Heart right ventricle (tissue), 16 donors: Measurements from ENCODE around the gene WNT1. TPM values are rescaled to one million over a fixed set of nuclear protein-coding genes. Genes with fewer than 3 reads are reported as not detected.
A peak's percentile ranks its signal among the peaks of the same experiment; 100 is the strongest.

Experiments used
- ATAC-seq, 8 donors: fragments of 200-7000 bp; cut with Tn5 transposase; one replicate each; pipeline ENCODE4 v1.9.1; 2020; ENCODE audit warnings: mild to moderate bottlenecking in 8 of 8, moderate library complexity in 8 of 8, moderate number of reproducible peaks in 1 of 8
- DNase-seq, 2 donors: peaks; one replicate each; pipeline ENCODE4 v3.0.0-alpha.2; 2020
- H3K27ac ChIP-seq, 10 donors: fragments of 200-600 bp; sonication (generic) in 2 of 10; one replicate each; pipeline versions ENCODE4 v1.5.0 to v1.8.0; 2020 to 2022; ENCODE audit warnings: mild to moderate bottlenecking in 3 of 10
- H3K27me3 ChIP-seq, 7 donors: fragments of 200-600 bp; one replicate each; pipeline ENCODE4 v1.8.0; 2021 to 2022; ENCODE audit warnings: mild to moderate bottlenecking in 2 of 7
- H3K36me3 ChIP-seq, 9 donors: fragments of 200-600 bp; sonication (generic) in 1 of 9; one replicate each; pipeline versions ENCODE4 v1.5.0 to v1.8.0; 2020 to 2022; ENCODE audit warnings: mild to moderate bottlenecking in 2 of 9
- H3K4me1 ChIP-seq, 9 donors: fragments of 200-600 bp; sonication (generic) in 1 of 9; one replicate each; pipeline versions ENCODE4 v1.5.0 to v1.8.0; 2020 to 2022; ENCODE audit warnings: mild to moderate bottlenecking in 4 of 9
- H3K4me3 ChIP-seq, 10 donors: fragments of 200-600 bp; sonication (generic) in 2 of 10; one replicate each; pipeline versions ENCODE4 v1.5.0 to v1.8.0; 2020 to 2022; ENCODE audit warnings: mild to moderate bottlenecking in 7 of 10, moderate library complexity in 2 of 10
- H3K9me3 ChIP-seq, 11 donors: fragments of 200-600 bp in 10 of 11; sonication (generic) in 2 of 11; one replicate each; pipeline versions ENCODE4 v1.5.0 to v1.8.0; 2013 to 2022; ENCODE audit warnings: mild to moderate bottlenecking in 2 of 11, control low read depth in 1 of 11, moderate library complexity in 1 of 11
- WGBS, 2 donors: extraction: QIAGEN DNeasy Blood & Tissue Kit; methylation state at CpG; one replicate each; pipeline ENCODE4 v1.1.7; 2013; ENCODE audit warnings: inconsistent platforms in 1 of 2; 5-methylcytosine and 5-hydroxymethylcytosine counted together
- intact Hi-C, 10 donors: fragments of 100-400 bp; cut with DNase I; formaldehyde crosslinking; loops; one replicate each; pipeline versions ENCODE4 v1.11.1 to v1.14.2; 2022
- polyA plus RNA-seq, 2 donors: library from polyadenylated mRNA; stranded (reverse); fragments of 200-250 nt; gene quantifications; one replicate each; pipeline ENCODE4 v1.2.3, GENCODE V29; 2013
- total RNA-seq, 10 donors: library from RNA; stranded (reverse); fragmentation: NEBNext Ultra II Directional in 3 of 10; extraction: Animal tissue kit (Norgen Biotek cat#: 25700) in 3 of 10; gene quantifications; one replicate each; pipeline versions ENCODE4 v1.2.1 to v1.2.4, GENCODE V29; 2021 to 2023
- TF ChIP-seq, protein P1 (sequence below), 9 donors: fragments of 200-600 bp; sonication (generic) in 2 of 9; IDR thresholded peaks; one replicate each; pipeline versions ENCODE4 v1.5.0 to v1.8.0; 2021 to 2022; ENCODE audit warnings: antibody characterized with exemption in 9 of 9, mild to moderate bottlenecking in 5 of 9, moderate library complexity in 1 of 9
- donor health status: Arrhythmogenic right ventricular cardiomyopathy.
- donor health status: ischemic (EF 13 %, LVEDD 7.1; RV severe dilation, severe dysfunction).
- donor health status: healthy with polysubstance abuse.
- donor health status: DM: no; HTN: yes; CAD: no.
- donor health status: DM: no; HTN: no; CAD: no.
- donor health status: ischemic (EF 25% LVEDD 6.9; RV normal size, moderate dysfunction).
- donor health status: ischemic (EF 25% LVEDD 5.7; RV mildly dilated, moderate dysfunction).
- donor health status: healthy.
- donor health status: DM: yes; HTN: yes; CAD: no.
- donor health status: Ischemic cardiomyopathy.
- donor health status: ischemic (EF 35%, LVEDD 5.7; RV mildly dilated, moderate dysfunction).
- donor health status: nonischemic (EF 11% LVEDD 7.7; RV severe dilation, severe dysfunction).
- donor health status: DM: yes; HTN: yes; CAD: no.
- donor health status: PGD.
- donor health status: ischemic (EF 29% LVEDD 5.4; RV normal size, mild dysfunction).
- donor health status: nonischemic (EF 23%, LVEDD 6.1; RV moderate dilation, normal function).

Gene WNT1
- total and polyA plus RNA-seq, 12 donors: not detected

DNA sequence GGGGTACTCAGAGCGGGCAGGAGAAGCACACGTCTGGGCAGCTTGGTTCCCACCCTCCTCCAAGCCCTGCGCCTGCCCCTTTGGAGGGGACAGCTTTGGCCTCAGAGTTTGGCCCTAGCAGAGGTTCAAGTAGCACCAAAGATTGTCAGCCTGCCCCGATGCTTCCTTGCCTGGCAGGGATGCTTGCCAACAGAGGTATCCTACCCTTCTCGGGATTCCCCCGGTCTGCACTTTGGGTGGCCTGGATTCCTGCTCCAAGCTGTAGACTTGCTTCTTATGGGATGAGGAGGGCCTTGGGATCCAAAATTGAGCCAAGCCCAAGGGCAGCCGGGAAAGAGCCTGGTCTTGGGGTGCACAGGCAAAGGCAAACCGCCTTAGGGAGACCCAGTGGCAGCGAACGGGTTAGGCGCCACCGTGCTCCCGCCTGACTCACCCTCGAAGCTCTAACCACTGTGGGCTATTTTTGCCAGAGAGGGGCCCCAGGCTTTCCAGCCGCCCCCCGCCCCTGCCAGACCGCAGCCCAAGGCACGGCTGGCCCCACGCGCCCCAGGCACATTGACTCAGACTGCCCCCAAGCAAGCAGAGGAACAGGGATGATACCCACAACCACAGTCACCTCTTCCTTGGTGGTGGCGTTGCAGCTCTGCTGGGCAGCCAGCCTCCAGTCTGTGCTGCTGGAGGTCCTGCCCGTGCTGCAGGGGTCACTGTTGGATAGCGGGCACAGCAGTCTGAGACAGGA lies 5.7 kb upstream of the WNT1 start:
- intact Hi-C loops: no loop called here
- ATAC-seq (no peak), DNase-seq (no peak)
- H3K4me3 ChIP-seq: no peak overlapping the region
- H3K27me3 ChIP-seq: peaks cover 19 to 99% (median 84%) of the 10 kb centered on the region in 7 donors
- H3K9me3 ChIP-seq: no peaks in the 10 kb centered on the region
- no peaks in the 10 kb centered on the region for H3K36me3 ChIP-seq
- WGBS, 2 donors: 15 to 20% methylated on average over 23 of the region's 23 CpGs
- peaks cover 6 to 37% (median 25%) of the 10 kb centered on the region in 9 donors for H3K4me1 ChIP-seq
- TF ChIP-seq, protein P1, sequence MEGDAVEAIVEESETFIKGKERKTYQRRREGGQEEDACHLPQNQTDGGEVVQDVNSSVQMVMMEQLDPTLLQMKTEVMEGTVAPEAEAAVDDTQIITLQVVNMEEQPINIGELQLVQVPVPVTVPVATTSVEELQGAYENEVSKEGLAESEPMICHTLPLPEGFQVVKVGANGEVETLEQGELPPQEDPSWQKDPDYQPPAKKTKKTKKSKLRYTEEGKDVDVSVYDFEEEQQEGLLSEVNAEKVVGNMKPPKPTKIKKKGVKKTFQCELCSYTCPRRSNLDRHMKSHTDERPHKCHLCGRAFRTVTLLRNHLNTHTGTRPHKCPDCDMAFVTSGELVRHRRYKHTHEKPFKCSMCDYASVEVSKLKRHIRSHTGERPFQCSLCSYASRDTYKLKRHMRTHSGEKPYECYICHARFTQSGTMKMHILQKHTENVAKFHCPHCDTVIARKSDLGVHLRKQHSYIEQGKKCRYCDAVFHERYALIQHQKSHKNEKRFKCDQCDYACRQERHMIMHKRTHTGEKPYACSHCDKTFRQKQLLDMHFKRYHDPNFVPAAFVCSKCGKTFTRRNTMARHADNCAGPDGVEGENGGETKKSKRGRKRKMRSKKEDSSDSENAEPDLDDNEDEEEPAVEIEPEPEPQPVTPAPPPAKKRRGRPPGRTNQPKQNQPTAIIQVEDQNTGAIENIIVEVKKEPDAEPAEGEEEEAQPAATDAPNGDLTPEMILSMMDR (IDR thresholded peaks at IDR 0.05): peak in 2 of 9 donors; percentile 10 to 18
- H3K27ac ChIP-seq: no peak overlapping the region

DNA sequence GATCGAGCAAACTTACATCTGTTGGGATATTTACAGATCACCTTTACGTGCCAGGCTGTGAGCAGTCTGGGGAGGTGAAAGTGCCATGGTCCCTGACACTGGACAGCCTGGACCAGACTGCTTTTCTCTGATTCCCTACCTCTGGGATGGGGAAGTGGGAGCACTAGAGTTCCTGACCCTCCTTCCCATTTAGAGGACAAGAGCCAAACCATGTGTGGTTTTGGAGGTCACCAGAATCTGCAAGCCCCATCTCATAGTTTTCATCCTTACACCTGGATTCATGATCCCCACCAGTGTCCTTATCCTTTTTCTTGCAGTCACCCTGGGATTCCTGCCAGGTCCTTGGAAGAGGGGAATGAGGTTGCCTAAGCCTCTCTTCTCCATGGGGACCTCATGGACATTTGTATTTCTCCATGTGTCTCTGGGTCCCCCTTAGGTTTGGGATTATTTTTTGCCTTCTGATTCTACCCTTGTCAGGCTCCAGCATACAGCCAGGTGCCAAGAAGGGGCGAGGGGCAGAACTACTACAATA lies 5.1 kb upstream of the WNT1 start:
- no peaks in the 10 kb centered on the region for H3K9me3 ChIP-seq
- peak overlapping the region in 1 of 10 donors; percentile 19 for H3K27ac ChIP-seq
- TF ChIP-seq, protein P1 (IDR thresholded peaks at IDR 0.05): no peak
- H3K36me3 ChIP-seq: no peaks in the 10 kb centered on the region
- H3K4me3 ChIP-seq: no peak overlapping the region
- peaks cover 8 to 44% (median 28%) of the 10 kb centered on the region in 9 donors for H3K4me1 ChIP-seq
- peaks cover 23 to 100% (median 90%) of the 10 kb centered on the region in 7 donors for H3K27me3 ChIP-seq
- intact Hi-C loops: no loop called here
- 24 to 25% methylated on average over 3 of the region's 3 CpGs for WGBS, 2 donors
- DNase-seq (no peak), ATAC-seq (no peak)

DNA sequence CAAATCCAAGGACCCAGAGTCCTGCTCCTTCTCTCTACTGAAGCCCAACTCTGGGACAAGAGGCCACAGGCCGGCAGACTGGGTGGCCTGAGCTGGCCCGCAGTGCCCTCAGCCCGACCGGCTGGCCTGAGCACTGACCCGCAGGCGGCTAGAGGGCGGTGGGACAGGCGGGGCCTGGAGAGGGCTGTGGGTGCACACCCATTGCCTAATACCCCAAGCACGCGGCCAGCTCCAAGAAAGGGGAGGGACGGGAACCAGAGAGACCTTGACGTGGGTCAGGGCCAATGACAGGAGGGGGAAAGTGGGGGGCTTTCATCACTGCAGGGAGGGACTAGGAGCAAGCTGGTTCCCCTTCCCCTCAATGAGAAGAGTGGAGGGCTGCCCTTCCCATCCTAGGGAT lies 4.6 kb upstream of the WNT1 start:
- H3K27me3 ChIP-seq: peaks cover 29 to 100% (median 95%) of the 10 kb centered on the region in 7 donors
- H3K27ac ChIP-seq: peak overlapping the region in 1 of 10 donors; percentile 19
- H3K4me3 ChIP-seq: no peak overlapping the region
- 22 to 28% methylated on average over 12 of the region's 12 CpGs for WGBS, 2 donors
- H3K4me1 ChIP-seq: peaks cover 13 to 49% (median 33%) of the 10 kb centered on the region in 9 donors
- TF ChIP-seq, protein P1 (IDR thresholded peaks at IDR 0.05): no peak
- no peaks in the 10 kb centered on the region for H3K9me3 ChIP-seq
- no peaks in the 10 kb centered on the region for H3K36me3 ChIP-seq
- DNase-seq (peak in 1 of 2 donors; percentile 73), ATAC-seq (peak; percentile 14 to 74 (median 46))
- intact Hi-C loops: no loop called here

DNA sequence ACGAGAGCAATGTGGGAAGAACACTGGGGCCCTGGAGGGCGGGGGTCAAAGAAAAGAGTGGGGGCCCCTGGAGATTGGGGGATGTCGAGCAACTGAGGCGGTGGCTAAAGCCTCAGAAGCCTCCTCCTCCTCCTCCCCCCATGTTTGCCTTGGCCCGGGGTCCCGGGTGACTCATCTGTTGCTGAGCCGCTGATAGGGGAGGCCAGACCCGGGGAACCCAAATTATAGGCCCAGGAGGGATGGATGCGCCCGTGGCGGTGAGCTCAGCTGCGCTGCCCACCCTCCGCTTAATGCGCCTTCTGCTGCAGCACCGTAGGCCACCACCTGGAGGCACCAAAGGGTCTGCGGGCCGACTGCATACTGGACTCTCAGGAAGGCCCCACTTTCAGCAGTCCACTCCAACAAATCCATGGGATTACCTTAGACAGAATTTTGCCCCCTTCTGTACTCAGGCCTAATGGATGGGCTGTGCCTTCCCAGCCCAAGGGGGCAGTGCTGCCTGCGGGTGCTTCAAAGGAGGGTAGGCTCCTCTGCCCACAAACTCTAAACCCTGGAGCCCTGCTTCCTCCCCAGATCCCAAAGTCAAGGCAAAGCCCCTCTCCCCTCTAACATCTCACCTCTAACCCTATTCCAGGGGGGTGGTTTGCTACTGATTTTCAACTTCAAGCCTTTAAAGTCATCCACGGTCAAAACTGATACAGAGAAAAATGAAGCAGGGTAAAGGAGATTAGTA lies 4.0 kb upstream of the WNT1 start:
- peak; percentile 31 to 52 (median 36) for ATAC-seq
- no peak overlapping the region for H3K4me3 ChIP-seq
- no peaks in the 10 kb centered on the region for H3K9me3 ChIP-seq
- intact Hi-C loops: no loop called here
- H3K4me1 ChIP-seq: peaks cover 19 to 54% (median 39%) of the 10 kb centered on the region in 9 donors
- peaks cover 34 to 100% (median 99%) of the 10 kb centered on the region in 7 donors for H3K27me3 ChIP-seq
- peak in 1 of 2 donors; percentile 65 for DNase-seq
- 16 to 18% methylated on average over 19 of the region's 19 CpGs for WGBS, 2 donors
- TF ChIP-seq, protein P1 (IDR thresholded peaks at IDR 0.05): peak; percentile 25 to 70 (median 63)
- H3K36me3 ChIP-seq: no peaks in the 10 kb centered on the region
- H3K27ac ChIP-seq: peak overlapping the region in 1 of 10 donors; percentile 19
